GM12875 (cell line): ENCODE measurements around the gene TEKT5.

ENCODE experiments used
- H3K4me3 ChIP-seq: one replicate; pipeline ENCODE4 v1.5.1; 2011; ENCODE audit warnings: low read depth, low read length, control low read depth
- CTCF ChIP-seq: IDR thresholded peaks from 2 replicates; pipeline ENCODE4 v1.5.1; 2011; ENCODE audit warnings: low read depth, mild to moderate bottlenecking, control low read depth, inconsistent platforms, low read length, moderate library complexity, borderline replicate concordance; ENCODE audit not compliant: insufficient read depth

The TEKT5 gene

DNA sequence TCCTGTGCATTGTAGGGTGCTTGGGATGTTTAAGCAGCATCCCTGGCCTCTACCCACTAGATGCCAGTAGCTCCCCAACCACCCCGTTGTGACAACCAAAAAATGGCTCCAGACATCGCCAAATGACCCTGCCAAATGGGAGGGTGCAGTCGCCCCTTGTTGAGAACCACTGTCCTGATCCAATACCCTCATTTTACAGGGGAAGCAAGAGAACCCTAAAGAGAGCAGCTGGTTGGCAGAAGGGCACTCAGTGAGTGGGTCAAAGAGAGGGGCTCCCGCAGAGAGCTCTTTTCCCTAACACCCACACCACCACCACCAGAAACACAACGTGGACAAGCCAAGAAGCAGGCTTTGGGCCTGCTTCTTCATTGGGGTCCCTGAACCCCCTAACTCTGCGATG lies 18.4 kb downstream of the TEKT5 start:
- no peak for TF ChIP-seq CTCF
- H3K4me3 ChIP-seq: no peak overlapping the region

DNA sequence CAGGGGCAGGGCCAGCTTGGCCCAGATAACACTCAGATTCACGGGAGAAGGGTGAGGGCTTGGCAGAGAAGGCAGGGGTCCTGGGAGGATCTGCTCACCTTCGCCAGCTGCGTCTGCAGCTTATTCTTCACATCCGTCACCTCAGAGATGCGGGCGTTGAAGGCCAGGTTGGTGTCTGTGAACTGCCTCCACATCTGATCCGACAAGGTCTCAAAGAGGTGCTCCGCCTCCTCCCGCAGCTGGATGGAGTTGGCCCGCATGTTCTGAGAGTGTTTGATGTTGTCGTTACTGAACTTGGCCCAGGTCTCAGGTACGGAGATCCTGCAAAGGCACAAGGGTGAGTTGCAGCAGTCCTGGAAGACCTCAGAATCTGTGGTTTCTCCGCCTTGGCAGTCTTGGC lies 18.9 kb downstream of the TEKT5 start:
- no peak for TF ChIP-seq CTCF
- no peak overlapping the region for H3K4me3 ChIP-seq

DNA sequence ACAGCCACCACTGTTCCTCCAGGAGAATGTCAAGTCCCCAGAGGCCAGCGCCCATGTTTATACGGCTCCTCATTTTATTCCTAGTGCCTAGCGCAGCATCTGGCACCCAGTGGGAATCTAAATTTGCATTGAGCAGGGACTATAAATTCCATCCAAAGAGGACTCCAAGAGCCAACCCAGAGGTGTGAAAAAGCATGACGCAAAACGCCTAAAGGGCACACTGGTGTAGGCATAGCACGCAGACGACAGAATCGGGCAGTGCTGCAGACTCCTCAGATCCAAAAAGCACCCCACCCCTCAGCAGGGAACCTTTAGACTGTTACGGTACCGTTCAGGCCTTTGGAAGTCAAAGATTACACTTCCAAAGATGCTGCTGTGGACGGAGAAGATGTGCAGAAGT lies 19.5 kb downstream of the TEKT5 start:
- no peak overlapping the region for H3K4me3 ChIP-seq
- no peak for TF ChIP-seq CTCF

GRCh38 chr16:10671729-10672128 lies 23.0 kb downstream of the TEKT5 start:
- no peak for TF ChIP-seq CTCF
- H3K4me3 ChIP-seq: no peak overlapping the region

DNA sequence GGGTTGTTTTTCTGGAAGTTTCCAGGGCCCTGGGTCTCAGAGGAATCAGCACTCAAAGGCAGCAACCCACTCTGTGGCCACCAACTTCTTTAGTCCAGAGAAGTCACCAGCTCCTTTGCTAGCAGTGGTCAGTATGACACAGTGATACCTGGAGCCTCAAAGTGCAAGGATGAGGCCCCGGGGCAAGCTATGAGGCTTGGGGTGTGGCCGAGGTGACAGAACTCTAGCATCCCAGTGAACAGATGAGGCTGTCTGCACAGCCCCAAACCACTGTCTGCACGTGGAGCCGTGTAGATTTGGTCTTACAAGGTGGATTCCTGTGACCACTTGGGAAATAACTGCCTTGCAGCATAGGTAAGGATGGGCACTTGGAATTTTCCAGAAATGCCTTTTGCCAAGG lies 24.9 kb downstream of the TEKT5 start:
- H3K4me3 ChIP-seq: no peak overlapping the region
- TF ChIP-seq CTCF: no peak

DNA sequence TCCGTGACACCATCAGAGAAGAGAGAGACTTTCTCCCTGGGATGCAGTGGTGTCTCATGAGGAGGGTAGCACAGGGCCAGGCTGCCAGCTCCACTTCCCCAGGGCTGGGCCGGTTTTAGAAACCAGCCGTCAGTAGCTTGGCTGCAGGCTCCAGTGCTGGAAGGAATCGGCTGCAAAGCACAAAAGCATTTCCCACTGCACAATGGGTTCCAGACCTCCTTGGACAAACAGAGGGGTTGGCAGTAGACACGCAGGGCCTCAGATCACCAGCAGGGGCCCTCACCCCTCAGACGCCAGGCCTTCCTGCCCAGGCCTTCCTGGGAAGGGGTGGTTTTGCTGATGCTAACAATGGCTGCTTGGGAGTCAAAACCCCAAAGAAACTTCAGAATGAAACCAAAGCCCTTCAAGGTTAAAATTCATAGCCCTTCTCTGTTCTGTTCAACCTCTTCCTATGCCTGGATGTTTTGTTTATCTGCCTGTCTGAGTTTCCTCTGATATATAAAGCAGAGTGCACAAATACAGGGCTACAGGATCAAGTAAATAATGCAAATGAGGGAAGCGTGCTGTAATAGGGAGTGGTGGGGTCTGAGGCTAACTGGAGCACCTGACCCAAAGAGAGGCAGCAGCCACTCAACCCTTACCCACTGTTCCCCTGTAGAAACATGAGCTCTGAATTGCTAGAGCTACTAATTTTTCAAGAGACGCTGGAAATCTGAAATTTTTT lies 26.2 kb downstream of the TEKT5 start:
- peak; percentile 76 for TF ChIP-seq CTCF
- no peak overlapping the region for H3K4me3 ChIP-seq

- TF ChIP-seq CTCF: no peak
- no peak overlapping the region for H3K4me3 ChIP-seq
Measured at GRCh38 chr16:10667239-10667638, 27.5 kb downstream of the TEKT5 start.
